MM.1S (cell line): ENCODE measurements around the gene GTPBP3.

Experiments
- DNase-seq: peaks from one replicate; pipeline ENCODE4 v3.0.0-alpha.2; 2015
- H2AFZ ChIP-seq: fragments of 300-600 bp; sonication (generic); 2 replicates; pipeline ENCODE4 v1.6.0; 2016; ENCODE audit warnings: antibody characterized with exemption, low read length
- H3F3A ChIP-seq: fragments of 300-600 bp; sonication (generic); 2 replicates; pipeline ENCODE4 v1.6.1; 2016; ENCODE audit warnings: mild to moderate bottlenecking, antibody characterized with exemption, low read length, moderate library complexity, mixed read lengths; ENCODE audit not compliant: insufficient read depth
- H3K27ac ChIP-seq: fragments of 300-600 bp; sonication (generic); 2 replicates; pipeline ENCODE4 v1.5.1; 2016; ENCODE audit warnings: mild to moderate bottlenecking, low read length
- H3K27me3 ChIP-seq: fragments of 300-600 bp; sonication (generic); replicated peaks from 2 replicates; pipeline ENCODE4 v1.6.0; 2016; ENCODE audit warnings: low read length; ENCODE audit not compliant: insufficient read depth
- H3K36me3 ChIP-seq: fragments of 300-600 bp; sonication (generic); replicated peaks from 2 replicates; pipeline ENCODE4 v1.6.1; 2016; ENCODE audit warnings: mild to moderate bottlenecking, low read length, mixed read lengths; ENCODE audit not compliant: insufficient read depth
- H3K4me1 ChIP-seq: fragments of 300-600 bp; sonication (generic); 2 replicates; pipeline ENCODE4 v1.6.1; 2016; ENCODE audit warnings: low read length, mixed read lengths
- H3K4me2 ChIP-seq: fragments of 300-600 bp; sonication (generic); 2 replicates; pipeline ENCODE4 v1.6.0; 2016; ENCODE audit warnings: low read depth, low read length
- H3K4me3 ChIP-seq: fragments of 300-600 bp; sonication (generic); 2 replicates; pipeline ENCODE4 v1.5.1; 2016; ENCODE audit warnings: low read length, mixed read lengths
- H3K79me2 ChIP-seq: fragments of 300-600 bp; sonication (generic); 2 replicates; pipeline ENCODE4 v1.6.1; 2016; ENCODE audit warnings: mixed run types, low read length, mixed read lengths
- H3K9ac ChIP-seq: fragments of 300-600 bp; sonication (generic); 2 replicates; pipeline ENCODE4 v1.6.1; 2016; ENCODE audit warnings: low read length, mixed read lengths
- H3K9me2 ChIP-seq: fragments of 300-600 bp; sonication (generic); replicated peaks from 2 replicates; pipeline ENCODE4 v1.6.1; 2016; ENCODE audit warnings: mild to moderate bottlenecking, low read length, mixed read lengths; ENCODE audit not compliant: insufficient read depth
- H3K9me3 ChIP-seq: fragments of 300-600 bp; sonication (generic); replicated peaks from 2 replicates; pipeline ENCODE4 v1.6.1; 2016; ENCODE audit warnings: mild to moderate bottlenecking, low read length, mixed read lengths; ENCODE audit not compliant: insufficient read depth
- H4K20me1 ChIP-seq: fragments of 300-600 bp; sonication (generic); 2 replicates; pipeline ENCODE4 v1.6.1; 2016; ENCODE audit warnings: mild to moderate bottlenecking, low read length, moderate library complexity, mixed read lengths; ENCODE audit not compliant: insufficient read depth
- CTCF ChIP-seq: fragments of 300-600 bp; sonication (generic); IDR thresholded peaks from 2 replicates; pipeline ENCODE4 v1.5.1; 2016; ENCODE audit warnings: antibody characterized with exemption, low read length, mixed read lengths
- EZH2 ChIP-seq: fragments of 300-600 bp; sonication (generic); optimal IDR thresholded peaks from 2 replicates; pipeline ENCODE3; 2017; ENCODE audit warnings: low read depth, mild to moderate bottlenecking, antibody characterized with exemption, low read length, mixed read lengths
- EZH2phosphoT487 ChIP-seq: fragments of 300-600 bp; sonication (generic); IDR thresholded peaks from 2 replicates; pipeline ENCODE4 v1.6.1; 2018; ENCODE audit warnings: antibody characterized with exemption, low read length

The GTPBP3 gene

GRCh38 chr19:17336872-17337674 lies at the start of gene GTPBP3:
Gene GTPBP3, plus strand, starts transcription at chr19:17337553. Its CDS starts 59 bp downstream, at chr19:17337612.
- peak within 1 kb of the TSS; percentile 84 for H3K4me3 ChIP-seq
- H3K4me1 ChIP-seq = peaks cover 10% of the 10 kb centered on the region
- H2AFZ ChIP-seq = peak within 1 kb of the TSS; percentile 91
- H3K4me2 ChIP-seq = peak within 1 kb of the TSS; percentile 97
- H3K36me3 ChIP-seq = no peaks in the 10 kb centered on the region
- peaks cover 18% of the 10 kb centered on the region for H3F3A ChIP-seq
- peak within 1 kb of the TSS; percentile 81 for H3K27ac ChIP-seq
- H4K20me1 ChIP-seq = no peaks in the 10 kb centered on the region
- H3K27me3 ChIP-seq = no peaks in the 10 kb centered on the region
- TF ChIP-seq CTCF (no peak), EZH2 (no peak), EZH2phosphoT487 (no peak)
- H3K9ac ChIP-seq = peak within 1 kb of the TSS; percentile 84
- H3K9me2 ChIP-seq = no peaks in the 10 kb centered on the region
- DNase-seq = peak; percentile 99
- no peaks in the 10 kb centered on the region for H3K9me3 ChIP-seq
- peaks cover 12% of the 10 kb centered on the region for H3K79me2 ChIP-seq

- Histone ChIP-seq H2AFZ (no peak overlapping the region), H3K4me2 (no peak overlapping the region), H3K27me3 (peaks cover 19% of the 10 kb centered on the region), H3K79me2 (peaks cover 6% of the 10 kb centered on the region; the same call in 1 of the 2 replicates), H3F3A (no peaks in the 10 kb centered on the region), H3K4me1 (no peaks in the 10 kb centered on the region), H3K4me3 (no peak overlapping the region), H3K9ac (no peak overlapping the region), H4K20me1 (no peaks in the 10 kb centered on the region), H3K36me3 (no peaks in the 10 kb centered on the region), H3K27ac (no peak overlapping the region), H3K9me3 (no peaks in the 10 kb centered on the region), H3K9me2 (no peaks in the 10 kb centered on the region)
- TF ChIP-seq EZH2phosphoT487 = no peak
- TF ChIP-seq CTCF = no peak
- no peak for TF ChIP-seq EZH2
- DNase-seq = peak; percentile 48
Measured at GRCh38 chr19:17289489-17289888, 47.9 kb upstream of the GTPBP3 start.

DNA sequence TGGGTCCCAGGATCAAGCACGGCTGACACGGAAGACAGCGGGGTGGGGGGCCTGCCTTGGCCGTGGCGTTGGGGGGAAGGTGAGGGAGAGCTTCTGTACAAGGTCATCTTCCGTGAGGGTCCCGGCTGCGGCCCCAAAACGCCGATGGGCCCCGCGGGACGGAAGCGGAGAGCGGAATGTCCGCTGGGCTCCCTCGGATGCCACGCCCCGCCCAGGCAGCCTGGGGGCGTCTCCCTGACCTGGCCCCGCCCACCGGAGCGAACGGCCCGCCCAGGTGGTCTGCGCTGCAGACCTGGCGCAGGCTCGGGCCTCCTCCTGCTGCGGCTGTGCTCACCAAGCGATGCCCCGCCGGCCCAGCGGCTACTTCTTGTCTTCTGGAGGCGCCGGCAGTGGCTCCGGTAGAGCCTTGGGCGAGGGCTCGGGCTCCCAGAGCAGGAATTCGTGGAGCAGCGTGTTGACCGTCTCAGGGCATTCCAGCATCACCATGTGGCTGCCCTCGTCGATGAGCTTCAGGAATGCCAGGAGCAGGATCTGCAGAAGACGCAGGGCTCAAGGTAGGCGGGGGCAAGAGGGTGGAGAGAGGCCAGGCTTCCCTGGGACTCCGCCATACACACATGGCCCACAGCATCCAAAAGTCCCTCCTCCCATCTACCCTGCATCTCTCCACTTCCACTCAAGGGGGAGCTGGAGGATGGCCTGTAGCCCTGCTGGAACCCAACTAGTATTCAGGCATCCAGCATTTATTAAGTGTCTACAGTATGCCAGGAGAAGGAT lies 44.9 kb upstream of the GTPBP3 start:
- peaks cover 15% of the 10 kb centered on the region for H3K27me3 ChIP-seq
- peak overlapping the region; percentile 24; the same call in 1 of the 2 replicates for H3K27ac ChIP-seq
- DNase-seq = peak; percentile 89
- H3K4me2 ChIP-seq = peak overlapping the region; percentile 93
- no peaks in the 10 kb centered on the region for H3K9me3 ChIP-seq
- H3K79me2 ChIP-seq = peaks cover 7% of the 10 kb centered on the region; the same call in 1 of the 2 replicates
- H3K9me2 ChIP-seq = no peaks in the 10 kb centered on the region
- H3K36me3 ChIP-seq = no peaks in the 10 kb centered on the region
- no peaks in the 10 kb centered on the region for H4K20me1 ChIP-seq
- H2AFZ ChIP-seq = peak overlapping the region; percentile 94
- no peaks in the 10 kb centered on the region for H3K4me1 ChIP-seq
- H3F3A ChIP-seq = no peaks in the 10 kb centered on the region
- TF ChIP-seq CTCF = peak; percentile 71
- no peak for TF ChIP-seq EZH2phosphoT487
- no peak for TF ChIP-seq EZH2
- H3K9ac ChIP-seq = peak overlapping the region; percentile 40; the same call in 1 of the 2 replicates
- H3K4me3 ChIP-seq = peak overlapping the region; percentile 83
